Fibroblast of the aortic adventitia (primary cell): ENCODE measurements around the gene PPP1R3F. TPM values are rescaled to one million over a fixed set of nuclear protein-coding genes. Genes with fewer than 3 reads are reported as not detected.

Experiments
- DNase-seq: peaks from one replicate; pipeline ENCODE4 v3.0.0-alpha.2; 2010; ENCODE audit warnings: low read depth
- H3K4me3 ChIP-seq: 2 replicates; pipeline ENCODE4 v1.5.1; 2011; ENCODE audit warnings: low read depth, mild to moderate bottlenecking, control low read depth, low read length, moderate library complexity
- CTCF ChIP-seq: IDR thresholded peaks from 2 replicates; pipeline ENCODE4 v1.5.1; 2011; ENCODE audit warnings: mild to moderate bottlenecking, low read length, control low read depth, inconsistent platforms; ENCODE audit not compliant: insufficient read depth
- total RNA-seq: library from RNA; depleted of rRNA; stranded (reverse); fragments of >200 nt; gene quantifications from 2 replicates; pipeline ENCODE4 v1.2.3, GENCODE V29; 2012; ENCODE audit warnings: low replicate concordance

Gene PPP1R3F
- total RNA-seq, 1 donor: 4.2 TPM

- TF ChIP-seq CTCF: no peak
- DNase-seq: no peak
- no peak overlapping the region for H3K4me3 ChIP-seq
Measured at GRCh38 chrX:49278081-49278480, 8.5 kb downstream of the PPP1R3F start.

GRCh38 chrX:49282647-49283011 lies 13.0 kb downstream of the PPP1R3F start:
- peak; percentile 30 for TF ChIP-seq CTCF
- peak; percentile 44 for DNase-seq

GRCh38 chrX:49284212-49284611 lies 14.6 kb downstream of the PPP1R3F start:
- no peak for DNase-seq
- TF ChIP-seq CTCF: no peak
- no peak overlapping the region for H3K4me3 ChIP-seq

More at GRCh38 chrX:49282647-49283011, 13.0 kb downstream of the PPP1R3F start:
- no peak overlapping the region for H3K4me3 ChIP-seq

GRCh38 chrX:49286136-49286535 lies 16.5 kb downstream of the PPP1R3F start:
- H3K4me3 ChIP-seq: no peak overlapping the region

GRCh38 chrX:49286581-49286980 lies 17.0 kb downstream of the PPP1R3F start:
- no peak overlapping the region for H3K4me3 ChIP-seq

More at GRCh38 chrX:49286136-49286535, 16.5 kb downstream of the PPP1R3F start:
- no peak for TF ChIP-seq CTCF
- no peak for DNase-seq

GRCh38 chrX:49287665-49288064 lies 18.1 kb downstream of the PPP1R3F start:
- DNase-seq: no peak
- TF ChIP-seq CTCF: no peak
- no peak overlapping the region for H3K4me3 ChIP-seq

More at GRCh38 chrX:49286581-49286980, 17.0 kb downstream of the PPP1R3F start:
- TF ChIP-seq CTCF: no peak
- DNase-seq: no peak

GRCh38 chrX:49290215-49290614 lies 20.6 kb downstream of the PPP1R3F start:
- DNase-seq: no peak
- no peak for TF ChIP-seq CTCF
- no peak overlapping the region for H3K4me3 ChIP-seq
